Left lung (tissue), 10 donors: ENCODE measurements around the gene PPP1R12C. TPM values are rescaled to one million over a fixed set of nuclear protein-coding genes. Genes with fewer than 3 reads are reported as not detected.

Experiments
- ATAC-seq: fragments of 200-7000 bp; cut with Tn5 transposase; one replicate; pipeline ENCODE4 v1.9.1; 2020; ENCODE audit warnings: moderate library complexity
- DNase-seq, 4 donors: peaks; one replicate each; pipeline ENCODE4 v3.0.0-alpha.2; 2013 to 2020
- H3K27ac ChIP-seq, 2 donors: fragments of 200-600 bp; sonication (generic) in 1 of 2; one replicate each; pipeline versions ENCODE4 v1.5.0 to v1.8.0; 2020 to 2021
- H3K27me3 ChIP-seq, 2 donors: fragments of 200-600 bp; sonication (generic) in 1 of 2; one replicate each; pipeline versions ENCODE4 v1.5.0 to v1.8.0; 2020 to 2021
- H3K36me3 ChIP-seq, 2 donors: fragments of 200-600 bp; sonication (generic) in 1 of 2; one replicate each; pipeline versions ENCODE4 v1.5.0 to v1.8.0; 2020 to 2021
- H3K4me1 ChIP-seq, 2 donors: fragments of 200-600 bp; one replicate each; pipeline ENCODE4 v1.8.0; 2021
- H3K4me3 ChIP-seq, 2 donors: fragments of 200-600 bp; sonication (generic) in 1 of 2; one replicate each; pipeline versions ENCODE4 v1.5.0 to v1.8.0; 2020 to 2021; ENCODE audit warnings: mild to moderate bottlenecking in 1 of 2
- H3K9me3 ChIP-seq, 2 donors: fragments of 200-600 bp; sonication (generic) in 1 of 2; one replicate each; pipeline versions ENCODE4 v1.5.0 to v1.8.0; 2020 to 2021
- CTCF ChIP-seq, 2 donors: fragments of 200-600 bp; sonication (generic) in 1 of 2; IDR thresholded peaks; one replicate each; pipeline versions ENCODE4 v1.5.0 to v1.8.0; 2021; ENCODE audit warnings: antibody characterized with exemption in 2 of 2
- intact Hi-C, 2 donors: fragments of 100-400 bp; cut with DNase I; formaldehyde crosslinking; loops; one replicate each; pipeline versions ENCODE4 v1.11.2 to v1.14.2; 2022
- polyA plus RNA-seq, 6 donors: library from polyadenylated mRNA; unstranded; fragments of 120-200 nt; gene quantifications; one replicate each; pipeline ENCODE4 v1.2.1, GENCODE V29; 2013; ENCODE audit not compliant: insufficient read length in 6 of 6
- total RNA-seq, 2 donors: library from RNA; stranded (reverse); fragmentation: NEBNext Ultra II Directional; extraction: Animal tissue kit (Norgen Biotek cat#: 25700); gene quantifications; one replicate each; pipeline ENCODE4 v1.2.1, GENCODE V29; 2021
- donor health status: DM: no; HTN: yes; CAD: no.
- donor health status: DM: no; HTN: no; CAD: no.

The PPP1R12C gene
- total and polyA plus RNA-seq, 8 donors, result 50.2 to 113 (median 70.2) TPM

GRCh38 chr19:55086730-55087541, 30.5 kb downstream of the PPP1R12C start:
- Histone ChIP-seq H3K9me3 (no peaks in the 10 kb centered on the region), H3K4me3 (peak overlapping the region; percentile 29 to 35), H3K36me3 (peaks cover 0 to 22% of the 10 kb centered on the region in 2 donors), H3K4me1 (peaks cover 12 to 34% of the 10 kb centered on the region in 2 donors), H3K27me3 (peaks cover 27 to 65% of the 10 kb centered on the region in 2 donors), H3K27ac (no peak overlapping the region)
- DNase-seq (peak; percentile 73 to 94 (median 90)), ATAC-seq (peak; percentile 91)
- TF ChIP-seq CTCF (IDR thresholded peaks at IDR 0.05), result no peak
- intact Hi-C loops, result no loop called here

- peak overlapping the region; percentile 29 to 35 for H3K4me3 ChIP-seq
- no peaks in the 10 kb centered on the region for H3K9me3 ChIP-seq
- TF ChIP-seq CTCF (IDR thresholded peaks at IDR 0.05), result no peak
- peaks cover 31 to 73% of the 10 kb centered on the region in 2 donors for H3K27me3 ChIP-seq
- peaks cover 0 to 14% of the 10 kb centered on the region in 2 donors for H3K36me3 ChIP-seq
- H3K4me1 ChIP-seq, result peaks cover 17 to 41% of the 10 kb centered on the region in 2 donors
- H3K27ac ChIP-seq, result no peak overlapping the region
- DNase-seq (no peak), ATAC-seq (no peak)
- intact Hi-C loops, result no loop called here
Observed at GRCh38 chr19:55085923-55086715, 31.3 kb downstream of the PPP1R12C start.

- Histone ChIP-seq H3K27ac (no peak overlapping the region), H3K9me3 (no peaks in the 10 kb centered on the region), H3K27me3 (peaks cover 40 to 90% of the 10 kb centered on the region in 2 donors), H3K36me3 (no peaks in the 10 kb centered on the region), H3K4me1 (peaks cover 25 to 54% of the 10 kb centered on the region in 2 donors), H3K4me3 (no peak overlapping the region)
- intact Hi-C loops, result no loop called here
- no peak for ATAC-seq
- no peak for TF ChIP-seq CTCF (IDR thresholded peaks at IDR 0.05)
- DNase-seq, result no peak
Observed at GRCh38 chr19:55084416-55084815, 33.0 kb downstream of the PPP1R12C start.

GRCh38 chr19:55083004-55083850, 34.2 kb downstream of the PPP1R12C start:
- no peak for TF ChIP-seq CTCF (IDR thresholded peaks at IDR 0.05)
- H3K27me3 ChIP-seq, result peaks cover 40 to 95% of the 10 kb centered on the region in 2 donors
- no peaks in the 10 kb centered on the region for H3K36me3 ChIP-seq
- ATAC-seq (no peak), DNase-seq (peak in 1 of 4 donors; percentile 79)
- H3K4me1 ChIP-seq, result peaks cover 25 to 48% of the 10 kb centered on the region in 2 donors
- H3K4me3 ChIP-seq, result no peak overlapping the region
- H3K9me3 ChIP-seq, result no peaks in the 10 kb centered on the region
- intact Hi-C loops, result no loop called here
- no peak overlapping the region for H3K27ac ChIP-seq
